ENCODE measurements around the gene KRTAP5-11.

The KRTAP5-11 gene

GRCh38 chr11:71565263-71565662 lies 17.4 kb downstream of the KRTAP5-11 start, which contains the start of gene KRTAP5-10:
Gene KRTAP5-10 (plus strand): TSS chr11:71565563. CDS start chr11:71565588, 25 bp downstream.
- Histone ChIP-seq H3K36me3 (ENCODE audit: insufficient read depth, low read length) (no peaks in the 10 kb centered on the region), H3K27me3 (ENCODE audit: insufficient read depth, low read length) (no peaks in the 10 kb centered on the region), H3K4me3 (ENCODE audit: low read depth, low read length, poor library complexity, severe bottlenecking) (no peak within 1 kb of the TSS), H3K4me2 (ENCODE audit: low read length) (no peak within 1 kb of the TSS), H3K9me2 (ENCODE audit: low read depth, low read length) (no peaks in the 10 kb centered on the region), H2AFZ (ENCODE audit: low read length) (no peak within 1 kb of the TSS), H3K4me1 (ENCODE audit: insufficient read depth, low read length, severe bottlenecking) (no peaks in the 10 kb centered on the region), H3F3A (ENCODE audit: insufficient read depth, low read length) (no peaks in the 10 kb centered on the region), H3K9ac (ENCODE audit: low read length) (no peak within 1 kb of the TSS), H3K79me2 (ENCODE audit: insufficient read depth, low read length) (no peaks in the 10 kb centered on the region), H3K27ac (ENCODE audit: low read depth, low read length, poor library complexity, severe bottlenecking) (no peak within 1 kb of the TSS), H3K9me3 (ENCODE audit: low read length) (no peaks in the 10 kb centered on the region), H4K20me1 (ENCODE audit: insufficient read depth, low read length) (no peaks in the 10 kb centered on the region)
- TF ChIP-seq CTCF (IDR thresholded peaks at IDR 0.05; ENCODE audit: low read length) (no peak), EZH2 (IDR thresholded peaks at IDR 0.05; ENCODE audit: borderline replicate concordance, low read length) (no peak)

- Histone ChIP-seq H3F3A (ENCODE audit: insufficient read depth, low read length) (no peaks in the 10 kb centered on the region), H3K9me3 (ENCODE audit: low read length) (no peaks in the 10 kb centered on the region), H2AFZ (ENCODE audit: low read length) (no peak overlapping the region), H3K27ac (ENCODE audit: low read depth, low read length, poor library complexity, severe bottlenecking) (no peak overlapping the region), H3K36me3 (ENCODE audit: insufficient read depth, low read length) (no peaks in the 10 kb centered on the region), H3K79me2 (ENCODE audit: insufficient read depth, low read length) (no peaks in the 10 kb centered on the region), H4K20me1 (ENCODE audit: insufficient read depth, low read length) (no peaks in the 10 kb centered on the region), H3K4me3 (ENCODE audit: low read depth, low read length, poor library complexity, severe bottlenecking) (no peak overlapping the region), H3K4me2 (ENCODE audit: low read length) (no peak overlapping the region), H3K9ac (ENCODE audit: low read length) (no peak overlapping the region), H3K4me1 (ENCODE audit: insufficient read depth, low read length, severe bottlenecking) (no peaks in the 10 kb centered on the region), H3K27me3 (ENCODE audit: insufficient read depth, low read length) (no peaks in the 10 kb centered on the region), H3K9me2 (ENCODE audit: low read depth, low read length) (no peaks in the 10 kb centered on the region)
- TF ChIP-seq CTCF (IDR thresholded peaks at IDR 0.05; ENCODE audit: low read length) = no peak
- TF ChIP-seq EZH2 (IDR thresholded peaks at IDR 0.05; ENCODE audit: borderline replicate concordance, low read length) = no peak
These were observed 18.2 kb downstream of the KRTAP5-11 start for GRCh38 chr11:71564430-71564829.

GRCh38 chr11:71563406-71563805 lies 19.3 kb downstream of the KRTAP5-11 start:
- Histone ChIP-seq H3K36me3 (ENCODE audit: insufficient read depth, low read length) (no peaks in the 10 kb centered on the region), H3K4me1 (ENCODE audit: insufficient read depth, low read length, severe bottlenecking) (no peaks in the 10 kb centered on the region), H3F3A (ENCODE audit: insufficient read depth, low read length) (no peaks in the 10 kb centered on the region), H3K27ac (ENCODE audit: low read depth, low read length, poor library complexity, severe bottlenecking) (no peak overlapping the region), H4K20me1 (ENCODE audit: insufficient read depth, low read length) (no peaks in the 10 kb centered on the region), H3K9me3 (ENCODE audit: low read length) (no peaks in the 10 kb centered on the region), H3K9ac (ENCODE audit: low read length) (no peak overlapping the region), H3K79me2 (ENCODE audit: insufficient read depth, low read length) (no peaks in the 10 kb centered on the region), H3K4me3 (ENCODE audit: low read depth, low read length, poor library complexity, severe bottlenecking) (no peak overlapping the region), H3K4me2 (ENCODE audit: low read length) (no peak overlapping the region), H2AFZ (ENCODE audit: low read length) (no peak overlapping the region), H3K9me2 (ENCODE audit: low read depth, low read length) (no peaks in the 10 kb centered on the region), H3K27me3 (ENCODE audit: insufficient read depth, low read length) (no peaks in the 10 kb centered on the region)
- TF ChIP-seq CTCF (IDR thresholded peaks at IDR 0.05; ENCODE audit: low read length) (peak; percentile 59), EZH2 (IDR thresholded peaks at IDR 0.05; ENCODE audit: borderline replicate concordance, low read length) (no peak)
